ENCODE data around the gene LSMEM2.
"Not testable (repeated sequence)": the region's sequence is repeated elsewhere in the genome, so short reads cannot be mapped to it uniquely, and the experiment has no call there.

GRCh38 chr3:50312041-50312440 lies 33.2 kb downstream of the LSMEM2 start:
- not testable (repeated sequence) for TF ChIP-seq POLR2A (IDR thresholded peaks at IDR 0.05; ENCODE audit: extremely low read depth, insufficient read length); CTCF (IDR thresholded peaks at IDR 0.05; ENCODE audit: low read depth, low read length); MYC (IDR thresholded peaks at IDR 0.05; ENCODE audit: low read depth, low read length); MAX (IDR thresholded peaks at IDR 0.05; ENCODE audit: low read depth, low read length)
